ENCODE measurements around the gene RNF168.
"Not testable (repeated sequence)": the region's sequence is repeated elsewhere in the genome, so short reads cannot be mapped to it uniquely, and the experiment has no call there.

RNF168 gene

GRCh38 chr3:196514350-196514716 is 10.8 kb upstream of the RNF168 start:
- no peak for DNase-seq

GRCh38 chr3:196513697-196514349 is 10.3 kb upstream of the RNF168 start:
- DNase-seq: no peak

GRCh38 chr3:196511646-196512425 is 8.3 kb upstream of the RNF168 start:
- not testable (repeated sequence) for DNase-seq

- not testable (repeated sequence) for DNase-seq
Measured at GRCh38 chr3:196511108-196511507, 7.5 kb upstream of the RNF168 start.

- no peak for DNase-seq
Measured at GRCh38 chr3:196506687-196507086, 3.1 kb upstream of the RNF168 start.

GRCh38 chr3:196504556-196504955 is 988 bp upstream of the RNF168 start:
- DNase-seq: no peak

- DNase-seq: not testable (repeated sequence)
Measured at GRCh38 chr3:196504077-196504398, 470 bp upstream of the RNF168 start.

GRCh38 chr3:196502775-196503195 is 783 bp downstream of the RNF168 start:
- peak; percentile 49 for DNase-seq

- no peak for DNase-seq
Measured at GRCh38 chr3:196501316-196502044, 2.1 kb downstream of the RNF168 start.

GRCh38 chr3:196499807-196500524 is 3.6 kb downstream of the RNF168 start:
- DNase-seq: no peak

GRCh38 chr3:196499061-196499460 is 4.5 kb downstream of the RNF168 start:
- no peak for DNase-seq

GRCh38 chr3:196498297-196498696 is 5.3 kb downstream of the RNF168 start:
- DNase-seq: no peak

GRCh38 chr3:196496183-196496582 is 7.4 kb downstream of the RNF168 start:
- no peak for DNase-seq

GRCh38 chr3:196493292-196493691 is 10.3 kb downstream of the RNF168 start:
- no peak for DNase-seq

- no peak for DNase-seq
Measured at GRCh38 chr3:196492080-196492479, 11.5 kb downstream of the RNF168 start.

GRCh38 chr3:196489747-196490146 is 13.8 kb downstream of the RNF168 start:
- DNase-seq: no peak

- DNase-seq: no peak
Measured at GRCh38 chr3:196486263-196486662, 17.3 kb downstream of the RNF168 start.

GRCh38 chr3:196477678-196478077 is 25.9 kb downstream of the RNF168 start:
- no peak for DNase-seq

GRCh38 chr3:196472286-196472685 is 31.3 kb downstream of the RNF168 start:
- DNase-seq: no peak

- no peak for DNase-seq
Measured at GRCh38 chr3:196471551-196471950, 32.0 kb downstream of the RNF168 start.

- DNase-seq: not testable (repeated sequence)
Measured at GRCh38 chr3:196470182-196470581, 33.4 kb downstream of the RNF168 start.

- DNase-seq: no peak
Measured at GRCh38 chr3:196463804-196464203, 39.8 kb downstream of the RNF168 start.

GRCh38 chr3:196463478-196463756 is 40.2 kb downstream of the RNF168 start:
- no peak for DNase-seq
